Cardiac fibroblast (primary cell): Measurements from ENCODE around the gene OR4D9.

ENCODE experiments used
- DNase-seq, 2 donors: peaks; one replicate each; pipeline versions ENCODE4 v3.0.0 to v3.0.0-alpha.2; 2010; ENCODE audit warnings: low read depth in 2 of 2
- H3K4me3 ChIP-seq, 2 donors: replicated peaks in 1 of 2; 1 replicate in 1 of 2; 2 replicates in 1 of 2; pipeline ENCODE4 v1.5.1; 2011; ENCODE audit warnings: low read depth in 2 of 2, low read length in 2 of 2, mild to moderate bottlenecking in 2 of 2, moderate library complexity in 1 of 2
- TF ChIP-seq, protein P1 (sequence below): IDR thresholded peaks from one replicate; pipeline ENCODE4 v1.5.1; 2011; ENCODE audit warnings: low read depth, mild to moderate bottlenecking, low read length, inconsistent platforms

Gene OR4D9

DNA sequence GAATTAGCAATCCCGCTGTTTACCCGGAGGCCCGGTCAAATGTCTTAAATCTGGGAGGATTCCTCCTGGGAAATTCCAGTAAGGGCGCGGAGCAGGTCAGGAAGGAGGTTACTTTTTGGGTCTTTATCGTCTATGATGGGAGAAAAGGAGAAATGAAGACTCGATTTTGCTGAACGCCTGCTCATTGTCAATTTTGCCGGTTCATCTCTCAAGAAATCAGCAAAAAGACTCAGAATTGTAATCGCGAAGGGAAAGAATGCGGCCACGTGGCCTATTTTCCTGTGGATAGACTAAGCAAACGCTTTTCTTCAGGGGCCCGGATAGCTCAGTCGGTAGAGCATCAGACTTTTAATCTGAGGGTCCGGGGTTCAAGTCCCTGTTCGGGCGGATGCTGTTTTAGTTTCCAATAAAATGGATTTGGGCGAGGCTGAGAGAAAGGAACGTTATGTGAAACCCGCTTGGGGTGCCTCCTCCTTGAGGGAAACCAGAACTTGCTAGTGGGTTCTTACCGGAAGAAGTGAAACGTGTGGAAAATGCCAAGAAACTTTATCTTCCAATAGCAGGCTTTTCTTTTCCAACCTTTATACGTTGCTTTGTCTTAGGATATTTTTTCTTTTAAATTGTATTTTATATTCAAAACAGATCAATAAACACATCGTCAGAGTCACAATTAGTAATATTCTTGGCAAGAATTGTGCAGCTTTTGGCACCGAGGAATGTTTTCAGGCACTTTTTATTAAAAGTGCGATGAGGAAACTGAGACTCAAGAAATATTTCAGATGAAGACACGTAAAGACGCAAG, 45.0 kb downstream of the OR4D9 start:
- TF ChIP-seq, protein P1, sequence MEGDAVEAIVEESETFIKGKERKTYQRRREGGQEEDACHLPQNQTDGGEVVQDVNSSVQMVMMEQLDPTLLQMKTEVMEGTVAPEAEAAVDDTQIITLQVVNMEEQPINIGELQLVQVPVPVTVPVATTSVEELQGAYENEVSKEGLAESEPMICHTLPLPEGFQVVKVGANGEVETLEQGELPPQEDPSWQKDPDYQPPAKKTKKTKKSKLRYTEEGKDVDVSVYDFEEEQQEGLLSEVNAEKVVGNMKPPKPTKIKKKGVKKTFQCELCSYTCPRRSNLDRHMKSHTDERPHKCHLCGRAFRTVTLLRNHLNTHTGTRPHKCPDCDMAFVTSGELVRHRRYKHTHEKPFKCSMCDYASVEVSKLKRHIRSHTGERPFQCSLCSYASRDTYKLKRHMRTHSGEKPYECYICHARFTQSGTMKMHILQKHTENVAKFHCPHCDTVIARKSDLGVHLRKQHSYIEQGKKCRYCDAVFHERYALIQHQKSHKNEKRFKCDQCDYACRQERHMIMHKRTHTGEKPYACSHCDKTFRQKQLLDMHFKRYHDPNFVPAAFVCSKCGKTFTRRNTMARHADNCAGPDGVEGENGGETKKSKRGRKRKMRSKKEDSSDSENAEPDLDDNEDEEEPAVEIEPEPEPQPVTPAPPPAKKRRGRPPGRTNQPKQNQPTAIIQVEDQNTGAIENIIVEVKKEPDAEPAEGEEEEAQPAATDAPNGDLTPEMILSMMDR, result no peak
- peak; percentile 86 to 95 for DNase-seq

DNA sequence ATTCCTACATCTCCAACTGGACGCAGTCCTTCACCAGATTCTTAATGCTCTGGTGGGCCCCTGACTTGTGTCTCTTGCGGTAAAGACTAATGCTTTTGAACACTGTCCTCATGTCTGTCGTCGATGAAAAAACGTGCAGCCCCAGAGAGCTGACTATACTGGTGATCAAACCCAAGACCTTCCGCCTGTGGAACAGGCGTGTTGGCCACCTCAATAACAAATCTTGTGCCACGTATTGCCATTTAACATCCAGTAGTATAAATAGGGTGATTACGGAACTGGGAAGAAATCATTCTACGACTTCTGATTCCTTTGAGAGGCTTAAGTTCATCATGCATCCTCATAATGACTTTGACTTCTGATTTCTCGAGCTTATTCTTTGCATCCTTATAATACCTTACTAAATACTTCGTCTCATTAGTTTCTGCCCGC, 45.6 kb downstream of the OR4D9 start:
- DNase-seq, result no peak
- TF ChIP-seq, protein P1, result no peak
- H3K4me3 ChIP-seq, result peak overlapping the region in 1 of 2 donors; percentile 51

More for the DNA sequence above, 45.0 kb downstream of the OR4D9 start:
- peak overlapping the region; percentile 21 to 51 for H3K4me3 ChIP-seq

DNA sequence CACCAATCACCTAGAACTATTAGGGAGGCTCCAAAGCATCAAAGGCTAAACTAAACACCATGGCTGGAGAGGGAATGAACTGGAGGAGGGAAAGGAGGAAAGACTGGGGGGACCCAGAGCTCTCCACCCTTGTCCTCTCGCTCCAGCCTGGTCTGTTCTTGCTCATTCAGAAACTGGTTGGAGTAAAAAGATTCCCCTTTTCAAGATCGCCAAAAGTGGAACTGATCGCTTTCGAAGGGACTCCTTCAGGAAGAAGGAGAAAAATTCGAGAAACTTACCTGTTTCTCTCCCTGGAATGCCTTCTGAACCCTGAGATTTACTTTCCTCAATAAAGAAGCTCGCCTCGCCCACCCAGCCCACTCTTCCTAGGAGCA, 46.9 kb downstream of the OR4D9 start:
- no peak for DNase-seq
- no peak overlapping the region for H3K4me3 ChIP-seq
- TF ChIP-seq, protein P1, result no peak

DNA sequence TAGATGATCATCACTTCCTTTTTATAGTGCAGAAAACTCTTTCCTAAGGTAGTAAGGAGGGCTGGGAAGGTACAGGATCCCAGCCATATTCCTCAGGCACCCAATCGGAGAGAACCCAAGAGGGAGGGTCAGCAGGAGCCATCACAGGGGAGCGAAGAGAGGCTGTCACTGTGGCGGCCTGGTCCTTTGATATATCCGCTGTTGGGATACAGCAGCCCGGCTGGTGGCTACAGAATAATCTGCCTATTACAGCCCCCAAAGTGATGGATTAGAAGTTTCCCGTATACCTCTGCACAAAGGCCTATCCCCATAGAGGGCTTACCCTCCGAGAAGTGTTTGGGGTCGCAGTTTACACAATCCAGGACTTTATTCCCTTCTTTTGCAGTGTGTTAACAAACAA, 48.5 kb downstream of the OR4D9 start:
- no peak for DNase-seq
- TF ChIP-seq, protein P1, result no peak
- peak overlapping the region in 1 of 2 donors; percentile 93 for H3K4me3 ChIP-seq

DNA sequence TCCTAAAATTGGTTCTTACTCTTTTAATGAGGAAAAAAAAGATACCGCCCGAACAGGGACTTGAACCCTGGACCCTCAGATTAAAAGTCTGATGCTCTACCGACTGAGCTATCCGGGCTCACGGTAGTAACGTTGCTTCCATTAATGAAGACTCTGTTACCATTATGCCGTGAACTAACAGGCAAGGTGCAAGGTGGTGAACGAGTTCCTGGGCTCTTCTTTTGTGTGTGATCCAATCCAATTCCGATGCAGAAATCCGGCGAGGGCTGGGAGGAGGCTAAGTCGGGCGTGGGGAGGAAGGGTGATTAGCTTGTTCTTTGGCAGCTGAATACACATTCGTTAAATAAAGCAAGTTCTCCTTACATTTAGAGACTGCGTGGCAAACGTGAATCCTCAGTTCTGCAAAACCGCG, 49.0 kb downstream of the OR4D9 start:
- TF ChIP-seq, protein P1, result no peak
- DNase-seq, result peak; percentile 79 to 90
- peak overlapping the region; percentile 93 to 97 for H3K4me3 ChIP-seq

DNA sequence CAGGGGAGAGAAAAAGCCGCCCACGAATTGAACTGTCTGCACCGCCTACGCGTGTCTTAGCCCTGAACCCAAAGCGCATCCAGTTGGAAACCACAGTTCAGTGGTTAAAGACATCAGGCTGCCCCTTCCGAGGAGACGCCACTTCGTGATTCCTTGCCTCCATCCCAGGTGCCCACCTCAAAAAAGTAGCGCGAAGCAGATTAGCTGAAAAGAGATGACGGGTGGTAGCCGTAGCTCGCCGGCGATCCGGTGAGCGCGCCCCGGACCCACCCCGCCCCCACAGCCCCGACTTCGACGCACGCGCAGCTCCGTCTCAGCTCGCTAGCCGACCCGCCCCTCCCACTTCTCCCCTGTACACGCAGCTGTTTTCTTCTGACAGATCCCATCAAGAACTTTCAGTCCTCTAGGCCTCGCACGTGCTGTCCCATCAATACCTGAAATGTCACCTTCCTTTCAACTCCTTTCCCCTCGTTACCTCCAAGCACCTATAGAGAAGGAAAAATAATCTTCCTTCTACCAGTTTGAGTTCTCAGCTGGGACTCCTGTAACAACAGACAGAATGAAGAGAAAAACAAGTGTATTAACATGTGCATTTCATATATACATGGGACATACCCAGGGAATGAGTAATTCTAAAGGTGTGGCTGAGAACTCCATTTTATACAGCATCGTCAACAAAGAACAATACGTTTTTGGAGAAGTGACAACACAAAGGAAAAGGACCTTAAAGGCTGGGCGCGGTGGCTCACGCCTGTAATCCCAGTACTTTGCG, 49.5 kb downstream of the OR4D9 start:
- peak overlapping the region; percentile 93 to 97 for H3K4me3 ChIP-seq
- TF ChIP-seq, protein P1, result no peak
- DNase-seq, result peak; percentile 85 to 89
